ENCODE data around the gene CLDN18. TPM values are rescaled to one million over a fixed set of nuclear protein-coding genes. Genes with fewer than 3 reads are reported as not detected.

Gene CLDN18
- total and polyA plus RNA-seq, 2 donors from 2014 or later, result not detected

DNA sequence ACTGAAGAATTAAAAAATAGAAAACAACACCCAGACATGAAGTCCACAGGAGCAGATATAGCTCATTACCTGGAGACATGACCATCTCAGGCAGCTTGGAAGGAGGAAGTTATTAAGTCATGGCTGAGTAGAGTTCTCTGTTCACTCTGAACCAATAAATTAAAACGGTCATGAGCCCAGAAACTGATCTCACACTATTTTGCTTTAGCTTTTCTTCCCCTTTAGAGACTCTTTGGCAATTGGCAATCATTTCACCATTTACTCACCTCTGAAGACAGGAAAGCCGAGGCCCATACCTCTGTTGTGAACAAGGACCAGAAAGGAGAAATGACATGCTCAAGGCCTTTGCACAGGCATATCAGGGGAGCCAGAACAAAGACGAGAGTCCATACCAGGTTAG is 26.6 kb downstream of the CLDN18 start:
- no peak overlapping the region for H3K4me3 ChIP-seq (ENCODE audit: low read length in 3 of 3)

DNA sequence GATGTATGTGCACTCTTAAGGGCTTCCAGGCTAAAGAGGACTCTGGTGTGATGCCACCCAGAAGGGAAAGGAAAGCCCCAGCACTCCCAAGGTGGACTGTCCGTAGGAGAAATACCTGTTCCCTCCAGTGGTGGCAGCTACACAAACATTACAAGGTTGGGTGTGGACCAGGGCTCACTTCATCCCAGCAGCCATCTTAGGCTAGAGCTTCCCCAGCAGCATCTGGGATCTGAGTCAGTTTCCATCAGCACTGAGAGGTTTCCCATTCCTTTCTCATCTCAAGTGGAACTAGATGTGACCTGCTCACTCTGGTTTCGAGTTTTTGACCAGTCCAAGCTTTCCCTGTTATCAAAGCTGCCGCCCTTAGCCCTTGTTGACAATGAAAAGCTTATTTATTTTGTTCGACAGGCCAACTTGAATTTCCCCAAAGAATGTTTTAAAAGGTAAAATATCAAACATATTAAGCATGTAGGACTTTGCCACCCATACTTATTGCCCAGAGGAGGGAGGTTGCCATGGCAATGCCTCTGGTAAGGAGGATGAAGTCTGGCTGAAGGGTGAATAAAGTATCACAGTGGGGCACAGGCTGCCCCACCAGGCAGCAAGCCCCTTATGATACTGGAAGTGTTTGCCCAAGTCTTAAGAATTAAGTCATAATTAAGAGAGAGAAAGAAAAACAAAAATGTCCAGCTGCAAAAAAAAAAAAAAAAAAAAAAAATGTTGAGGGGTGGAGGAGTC is 28.9 kb downstream of the CLDN18 start:
- H3K27ac ChIP-seq (ENCODE audit: low read depth in 2 of 2, low read length in 2 of 2), result no peak overlapping the region
- no peak overlapping the region for H3K9ac ChIP-seq (ENCODE audit: low read length in 3 of 3)
- TF ChIP-seq CTCF (IDR thresholded peaks at IDR 0.05; ENCODE audit: borderline replicate concordance, extremely low read depth, insufficient read depth), result no peak
- no peaks in the 10 kb centered on the region for H3K9me3 ChIP-seq (ENCODE audit: control insufficient read depth in 2 of 3, insufficient read depth in 1 of 3, low read length in 3 of 3)
- DNase-seq (no peak), FAIRE-seq (no peak)
- H3K27me3 ChIP-seq (ENCODE audit: control insufficient read depth, insufficient read depth, low read length), result no peaks in the 10 kb centered on the region
- intact Hi-C loops (cut with DNase I), result no loop called here
- H3K36me3 ChIP-seq (ENCODE audit: control insufficient read depth in 2 of 3, insufficient read depth in 3 of 3, low read length in 3 of 3), result no peaks in the 10 kb centered on the region
- no peaks in the 10 kb centered on the region for H3K4me1 ChIP-seq (ENCODE audit: control insufficient read depth in 2 of 3, insufficient read depth in 2 of 3, low read depth in 1 of 3, low read length in 3 of 3)
- H3K4me3 ChIP-seq (ENCODE audit: low read length in 3 of 3), result no peak overlapping the region

More for the DNA sequence above, 26.6 kb downstream of the CLDN18 start:
- no peak overlapping the region for H3K9ac ChIP-seq (ENCODE audit: low read length in 3 of 3)
- no peaks in the 10 kb centered on the region for H3K27me3 ChIP-seq (ENCODE audit: control insufficient read depth, insufficient read depth, low read length)
- FAIRE-seq (no peak), DNase-seq (peak in 2 of 5 donors; percentile 41 to 42)
- no peak overlapping the region for H3K27ac ChIP-seq (ENCODE audit: low read depth in 2 of 2, low read length in 2 of 2)
- H3K9me3 ChIP-seq (ENCODE audit: control insufficient read depth in 2 of 3, insufficient read depth in 1 of 3, low read length in 3 of 3), result no peaks in the 10 kb centered on the region
- H3K4me1 ChIP-seq (ENCODE audit: control insufficient read depth in 2 of 3, insufficient read depth in 2 of 3, low read depth in 1 of 3, low read length in 3 of 3), result no peaks in the 10 kb centered on the region
- no peaks in the 10 kb centered on the region for H3K36me3 ChIP-seq (ENCODE audit: control insufficient read depth in 2 of 3, insufficient read depth in 3 of 3, low read length in 3 of 3)
- intact Hi-C loops (cut with DNase I), result no loop called here
- no peak for TF ChIP-seq CTCF (IDR thresholded peaks at IDR 0.05; ENCODE audit: borderline replicate concordance, extremely low read depth, insufficient read depth)

GRCh38 chr3:138042043-138042442 is 32.1 kb downstream of the CLDN18 start:
- H3K36me3 ChIP-seq (ENCODE audit: control insufficient read depth in 2 of 3, insufficient read depth in 3 of 3, low read length in 3 of 3), result no peaks in the 10 kb centered on the region
- H3K4me1 ChIP-seq (ENCODE audit: control insufficient read depth in 2 of 3, insufficient read depth in 2 of 3, low read depth in 1 of 3, low read length in 3 of 3), result no peaks in the 10 kb centered on the region
- no peak for TF ChIP-seq CTCF (IDR thresholded peaks at IDR 0.05; ENCODE audit: borderline replicate concordance, extremely low read depth, insufficient read depth)
- DNase-seq (no peak), FAIRE-seq (no peak)
- intact Hi-C loops (cut with DNase I), result no loop called here
- no peaks in the 10 kb centered on the region for H3K9me3 ChIP-seq (ENCODE audit: control insufficient read depth in 2 of 3, insufficient read depth in 1 of 3, low read length in 3 of 3)
- no peaks in the 10 kb centered on the region for H3K27me3 ChIP-seq (ENCODE audit: control insufficient read depth, insufficient read depth, low read length)
- no peak overlapping the region for H3K9ac ChIP-seq (ENCODE audit: low read length in 3 of 3)
- H3K27ac ChIP-seq (ENCODE audit: low read depth in 2 of 2, low read length in 2 of 2), result no peak overlapping the region
- no peak overlapping the region for H3K4me3 ChIP-seq (ENCODE audit: low read length in 3 of 3)

Data from kidney (tissue), 14 donors.